C4-2B (cell line): Measurements from ENCODE around the gene SYT7.

ENCODE experiments used
- H3K27ac ChIP-seq: fragments of 450-650 bp; 2 replicates; pipeline ENCODE4 v1.5.1; 2017
- ZFX ChIP-seq: fragments of 450-650 bp; IDR thresholded peaks from 2 replicates; pipeline ENCODE4 v1.6.1; 2017
- TF ChIP-seq, protein P1 (sequence below): fragments of 450-650 bp; conservative IDR thresholded peaks from 2 replicates; pipeline ENCODE4 v1.5.1; 2017; ENCODE audit warnings: mild to moderate bottlenecking

SYT7 gene

DNA sequence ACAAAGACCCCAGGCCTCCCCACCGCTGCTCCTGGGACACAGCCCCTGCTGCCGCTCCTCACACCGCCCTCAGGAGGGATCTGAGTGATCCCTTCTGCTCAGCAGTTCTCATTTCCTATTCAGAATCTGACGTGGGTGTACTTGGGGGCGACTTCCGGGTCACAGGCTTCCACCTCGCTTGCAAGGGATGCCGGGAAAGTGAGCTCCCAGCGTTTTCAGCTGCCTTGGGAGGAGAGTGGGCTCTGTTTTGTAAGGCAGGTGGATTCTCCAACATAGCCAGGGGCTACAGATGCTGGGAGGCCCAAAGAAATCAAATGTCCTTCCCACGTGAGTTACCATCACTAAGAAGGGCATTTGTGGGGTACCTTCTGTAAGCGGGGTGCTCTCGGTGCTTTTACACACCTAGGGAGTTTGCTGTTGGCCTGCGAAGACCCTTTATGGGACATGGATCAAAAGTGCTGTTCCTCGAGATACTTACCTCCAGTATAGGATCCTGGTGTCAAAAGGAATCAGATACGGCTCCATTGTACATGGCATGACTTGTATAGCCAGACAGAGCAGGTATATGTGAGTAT is 82.0 kb downstream of the SYT7 start:
- TF ChIP-seq, protein P1, sequence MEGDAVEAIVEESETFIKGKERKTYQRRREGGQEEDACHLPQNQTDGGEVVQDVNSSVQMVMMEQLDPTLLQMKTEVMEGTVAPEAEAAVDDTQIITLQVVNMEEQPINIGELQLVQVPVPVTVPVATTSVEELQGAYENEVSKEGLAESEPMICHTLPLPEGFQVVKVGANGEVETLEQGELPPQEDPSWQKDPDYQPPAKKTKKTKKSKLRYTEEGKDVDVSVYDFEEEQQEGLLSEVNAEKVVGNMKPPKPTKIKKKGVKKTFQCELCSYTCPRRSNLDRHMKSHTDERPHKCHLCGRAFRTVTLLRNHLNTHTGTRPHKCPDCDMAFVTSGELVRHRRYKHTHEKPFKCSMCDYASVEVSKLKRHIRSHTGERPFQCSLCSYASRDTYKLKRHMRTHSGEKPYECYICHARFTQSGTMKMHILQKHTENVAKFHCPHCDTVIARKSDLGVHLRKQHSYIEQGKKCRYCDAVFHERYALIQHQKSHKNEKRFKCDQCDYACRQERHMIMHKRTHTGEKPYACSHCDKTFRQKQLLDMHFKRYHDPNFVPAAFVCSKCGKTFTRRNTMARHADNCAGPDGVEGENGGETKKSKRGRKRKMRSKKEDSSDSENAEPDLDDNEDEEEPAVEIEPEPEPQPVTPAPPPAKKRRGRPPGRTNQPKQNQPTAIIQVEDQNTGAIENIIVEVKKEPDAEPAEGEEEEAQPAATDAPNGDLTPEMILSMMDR: no peak
- no peak for TF ChIP-seq ZFX
- no peak overlapping the region for H3K27ac ChIP-seq

DNA sequence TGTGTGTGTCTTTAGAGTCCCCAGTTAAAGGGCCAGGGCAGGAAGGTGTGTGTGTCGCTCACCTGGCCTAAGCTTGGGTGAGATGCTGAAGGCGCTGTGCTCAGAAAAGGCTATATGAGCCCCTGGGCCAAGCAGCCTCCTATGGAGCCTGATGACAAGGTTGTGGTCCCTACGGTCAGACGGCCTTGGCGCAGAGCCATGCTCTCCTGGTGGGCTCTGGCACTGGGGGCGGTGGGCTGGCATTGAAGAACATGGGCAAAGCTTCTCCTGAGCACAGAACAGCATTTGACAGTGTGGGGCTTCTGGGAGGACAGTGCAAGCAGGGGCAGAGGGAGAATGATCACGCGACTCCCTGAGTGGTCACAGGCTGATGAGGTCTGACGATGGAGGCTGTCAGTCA is 83.0 kb downstream of the SYT7 start:
- no peak for TF ChIP-seq ZFX
- no peak overlapping the region for H3K27ac ChIP-seq

DNA sequence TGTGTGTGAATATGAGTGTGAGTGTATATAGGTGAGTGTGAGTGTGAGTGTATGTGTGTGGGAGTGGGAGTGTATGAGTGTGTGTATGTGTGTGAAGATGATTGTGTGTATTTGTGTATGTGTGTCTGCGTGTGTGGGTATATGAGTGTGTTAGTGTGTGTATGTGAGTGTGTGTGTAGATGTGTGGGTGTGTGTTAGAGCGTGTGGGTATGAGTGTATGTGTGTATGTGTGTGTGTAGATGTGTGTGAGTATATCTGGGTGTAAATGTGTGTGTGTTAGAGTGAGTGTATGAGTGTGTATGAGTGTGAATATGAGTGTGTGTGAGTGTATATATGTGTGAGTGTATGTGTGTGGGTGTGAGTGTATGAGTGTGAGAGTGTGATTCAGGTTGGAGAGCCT is 83.4 kb downstream of the SYT7 start:
- no peak overlapping the region for H3K27ac ChIP-seq
- TF ChIP-seq, protein P1: no peak
- no peak for TF ChIP-seq ZFX

DNA sequence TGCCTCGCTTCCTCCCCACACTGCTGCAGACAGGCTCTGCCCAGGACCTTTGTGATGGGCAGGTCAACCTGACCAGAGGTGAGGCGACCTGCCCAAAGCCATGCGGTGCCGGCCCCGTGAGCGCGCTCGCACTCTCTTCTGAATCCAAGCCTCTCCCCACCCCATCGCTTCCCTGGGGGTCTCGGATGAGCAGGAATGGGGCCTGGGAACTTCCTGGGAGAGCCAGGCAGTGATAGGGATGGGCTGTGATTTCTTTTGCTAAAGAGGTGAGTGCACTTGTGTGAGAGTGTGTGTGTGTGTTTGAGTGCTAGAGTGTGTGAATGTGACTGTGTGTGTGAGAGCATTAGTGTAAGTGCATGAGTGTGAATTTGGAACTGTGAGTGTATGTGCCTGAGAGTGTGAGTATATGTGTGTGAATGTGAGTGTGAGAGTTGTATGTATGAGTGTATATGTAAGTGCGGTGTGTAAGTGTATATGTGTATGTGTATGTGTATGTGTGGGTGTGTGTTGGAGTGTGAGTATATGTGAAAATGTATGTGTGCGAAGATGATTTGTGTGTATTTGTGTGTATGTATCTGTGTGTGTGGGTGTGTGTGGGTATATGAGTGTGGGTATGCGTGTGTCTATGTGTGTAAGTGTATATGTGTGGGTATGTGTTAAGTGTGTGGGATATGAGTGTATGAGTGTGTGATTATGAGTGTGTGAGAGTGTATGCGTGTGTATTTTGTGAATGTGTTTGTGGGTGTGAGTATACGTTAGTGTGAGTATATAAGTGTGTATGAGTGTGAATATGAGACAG is 84.1 kb downstream of the SYT7 start:
- no peak overlapping the region for H3K27ac ChIP-seq
- no peak for TF ChIP-seq ZFX
- TF ChIP-seq, protein P1: no peak

DNA sequence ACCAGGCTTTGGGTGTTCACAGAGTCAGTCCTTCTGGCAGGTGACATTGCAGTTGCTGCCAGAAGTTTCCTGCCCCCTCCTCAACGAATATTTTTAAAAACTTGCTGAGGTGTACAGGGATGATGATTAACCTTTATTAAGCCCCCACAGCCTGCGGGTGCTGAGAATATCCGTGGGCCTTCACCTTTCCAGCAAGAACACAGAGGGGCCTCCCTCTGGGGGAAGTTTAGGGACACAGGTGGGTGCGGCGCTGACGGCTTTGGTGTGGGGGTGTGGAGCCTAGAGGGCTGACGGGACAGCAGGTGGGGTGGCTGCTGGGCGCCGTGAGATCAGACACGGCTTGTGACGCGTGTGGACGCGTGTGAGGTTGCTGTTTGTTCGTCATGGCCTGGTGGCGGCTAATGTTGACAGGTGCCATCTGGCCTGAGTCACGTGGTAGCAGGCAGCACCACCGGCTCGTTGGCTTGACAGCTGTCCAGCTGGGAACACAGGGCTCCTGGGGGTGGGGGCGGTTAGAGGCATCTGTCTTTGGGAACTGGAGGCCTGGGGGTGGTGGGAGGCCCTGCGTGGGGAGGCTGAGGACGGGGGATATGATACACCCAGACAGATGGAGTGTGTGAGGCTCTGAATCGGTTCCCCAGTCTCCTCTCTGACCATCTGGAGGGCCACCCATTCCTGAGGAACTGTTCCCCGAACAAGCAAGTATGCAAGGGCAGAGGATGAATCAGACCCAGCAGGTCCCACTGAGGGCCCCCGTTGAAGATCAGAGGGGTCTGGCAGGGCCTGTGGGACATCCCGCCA is 84.9 kb downstream of the SYT7 start:
- TF ChIP-seq ZFX: no peak
- TF ChIP-seq, protein P1: no peak

DNA sequence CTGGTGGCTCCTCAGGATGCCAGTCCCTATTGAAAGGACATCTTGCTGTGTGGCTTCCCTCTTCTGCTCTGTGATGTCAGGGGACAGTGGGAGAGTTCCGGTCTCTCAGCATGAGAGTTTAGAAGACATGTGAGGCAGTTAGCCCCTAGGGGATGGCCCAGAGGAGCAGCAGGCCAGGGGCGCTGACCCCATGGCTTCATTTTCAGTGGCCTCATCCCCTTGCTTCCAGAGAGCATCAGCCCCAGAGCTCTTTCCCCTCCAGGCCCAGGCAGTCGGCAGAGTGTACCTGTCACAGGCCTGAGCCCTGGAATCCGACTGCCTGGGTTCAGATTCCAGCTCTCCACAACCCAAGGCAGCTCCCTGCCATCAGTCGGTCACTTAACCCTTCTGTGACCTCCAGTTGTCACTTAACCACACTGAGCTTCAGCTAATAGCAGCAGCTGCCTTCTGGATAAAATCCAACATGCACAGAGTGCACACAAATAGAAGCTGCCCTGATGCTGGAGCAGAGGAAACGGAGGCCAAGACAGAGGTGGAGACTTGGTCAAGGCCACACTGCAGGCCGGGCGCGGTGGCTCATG is 86.4 kb downstream of the SYT7 start:
- no peak overlapping the region for H3K27ac ChIP-seq
- TF ChIP-seq, protein P1: no peak
- TF ChIP-seq ZFX: no peak

More for the DNA sequence above, 84.9 kb downstream of the SYT7 start:
- H3K27ac ChIP-seq: no peak overlapping the region

DNA sequence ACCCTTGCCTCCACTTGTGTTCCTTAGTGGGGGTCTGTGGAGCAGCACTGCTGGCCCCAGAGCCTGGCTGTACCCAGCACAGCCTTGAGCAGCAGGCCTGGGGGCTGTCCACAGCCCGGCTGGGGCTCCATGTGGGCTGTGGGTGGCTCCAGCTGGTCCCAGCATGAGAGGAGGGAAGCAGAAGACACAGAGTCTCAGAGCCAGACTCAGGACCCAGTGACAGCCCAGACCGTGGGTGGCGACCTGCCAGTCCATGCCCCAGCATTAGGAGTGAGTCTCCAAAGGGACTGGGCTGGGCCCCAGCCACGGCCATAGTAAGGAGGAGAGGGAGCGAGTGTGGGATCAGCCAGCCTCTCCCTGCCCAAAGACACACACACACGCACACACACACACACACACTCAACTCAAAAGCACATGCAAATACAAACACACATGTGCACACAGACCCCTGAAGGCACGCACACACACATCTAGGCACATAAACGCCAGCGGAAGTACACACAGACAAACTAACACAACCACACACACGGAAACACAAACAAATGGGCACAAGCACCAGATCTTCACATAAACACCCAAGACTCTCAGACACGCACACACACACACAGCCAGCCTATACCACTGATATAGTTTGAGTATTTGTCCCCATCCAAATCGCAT is 89.0 kb downstream of the SYT7 start:
- no peak for TF ChIP-seq ZFX
- TF ChIP-seq, protein P1: no peak
- H3K27ac ChIP-seq: no peak overlapping the region
